ENCODE measurements around the gene UPF2.

UPF2 gene

DNA sequence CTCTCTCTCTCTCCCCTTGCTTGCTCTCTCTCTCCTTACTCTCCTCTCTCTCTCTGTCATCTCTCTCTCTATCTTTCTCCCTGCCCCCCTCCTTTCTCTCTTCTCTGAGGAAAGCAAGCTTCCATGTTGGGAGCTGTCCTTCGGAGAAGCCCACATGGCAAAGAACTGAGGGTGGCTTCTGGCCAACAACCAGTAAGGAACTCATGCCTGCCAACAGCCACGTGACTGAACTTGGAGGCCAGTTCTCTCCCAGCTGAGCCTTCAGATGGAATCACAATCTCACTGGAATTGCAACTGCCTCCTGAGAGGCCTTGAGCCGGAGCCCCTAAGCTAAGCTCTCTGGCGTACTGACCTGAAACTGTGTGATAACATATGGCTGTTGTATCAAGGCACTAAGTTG lies 14.1 kb upstream of the UPF2 start:
- no peak overlapping the region for H3K4me3 ChIP-seq (ENCODE audit: low read depth, low read length)
- TF ChIP-seq, protein P1, sequence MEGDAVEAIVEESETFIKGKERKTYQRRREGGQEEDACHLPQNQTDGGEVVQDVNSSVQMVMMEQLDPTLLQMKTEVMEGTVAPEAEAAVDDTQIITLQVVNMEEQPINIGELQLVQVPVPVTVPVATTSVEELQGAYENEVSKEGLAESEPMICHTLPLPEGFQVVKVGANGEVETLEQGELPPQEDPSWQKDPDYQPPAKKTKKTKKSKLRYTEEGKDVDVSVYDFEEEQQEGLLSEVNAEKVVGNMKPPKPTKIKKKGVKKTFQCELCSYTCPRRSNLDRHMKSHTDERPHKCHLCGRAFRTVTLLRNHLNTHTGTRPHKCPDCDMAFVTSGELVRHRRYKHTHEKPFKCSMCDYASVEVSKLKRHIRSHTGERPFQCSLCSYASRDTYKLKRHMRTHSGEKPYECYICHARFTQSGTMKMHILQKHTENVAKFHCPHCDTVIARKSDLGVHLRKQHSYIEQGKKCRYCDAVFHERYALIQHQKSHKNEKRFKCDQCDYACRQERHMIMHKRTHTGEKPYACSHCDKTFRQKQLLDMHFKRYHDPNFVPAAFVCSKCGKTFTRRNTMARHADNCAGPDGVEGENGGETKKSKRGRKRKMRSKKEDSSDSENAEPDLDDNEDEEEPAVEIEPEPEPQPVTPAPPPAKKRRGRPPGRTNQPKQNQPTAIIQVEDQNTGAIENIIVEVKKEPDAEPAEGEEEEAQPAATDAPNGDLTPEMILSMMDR (IDR thresholded peaks at IDR 0.05; ENCODE audit: borderline replicate concordance, insufficient read depth, low read depth, low read length), result no peak

DNA sequence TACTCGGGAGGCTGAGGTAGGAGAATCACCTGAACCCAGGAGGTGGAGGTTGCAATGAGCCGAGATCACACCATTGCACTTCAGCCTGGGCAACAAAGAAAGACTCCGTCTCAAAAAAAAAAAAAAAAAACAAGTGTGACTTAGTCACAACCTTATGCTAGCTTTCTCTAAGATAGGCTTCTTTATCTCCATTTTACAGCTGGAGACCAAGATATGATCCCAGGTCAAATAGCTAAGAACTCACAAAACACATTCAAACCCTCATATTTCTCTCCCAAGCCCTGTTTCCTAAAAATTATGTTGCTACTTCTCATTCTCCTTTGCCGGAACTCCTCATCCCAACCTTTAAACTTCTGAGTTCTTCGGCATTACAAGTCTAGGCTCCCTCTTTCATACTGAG lies 13.1 kb upstream of the UPF2 start:
- H3K4me3 ChIP-seq (ENCODE audit: low read depth, low read length), result no peak overlapping the region
- TF ChIP-seq, protein P1 (IDR thresholded peaks at IDR 0.05; ENCODE audit: borderline replicate concordance, insufficient read depth, low read depth, low read length), result no peak

DNA sequence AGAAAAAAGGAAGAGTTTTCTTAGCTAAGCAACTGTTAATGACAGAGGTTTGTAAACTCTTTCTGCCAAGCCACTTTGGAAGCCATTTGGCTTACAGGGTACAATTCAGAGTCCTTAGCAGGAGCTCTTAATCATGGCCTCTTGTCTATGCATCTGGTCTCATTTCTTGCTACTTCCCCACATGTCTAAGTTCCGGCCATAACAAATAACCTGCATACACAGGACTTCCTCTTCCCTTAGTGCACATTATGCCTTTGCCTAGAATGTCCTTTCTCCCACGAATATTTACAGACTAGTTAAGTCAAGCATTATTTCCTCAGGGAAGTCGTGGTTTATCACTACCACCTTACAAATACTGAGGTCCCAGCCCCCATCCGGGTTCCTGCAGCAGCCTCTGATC lies 8.6 kb upstream of the UPF2 start:
- no peak overlapping the region for H3K4me3 ChIP-seq (ENCODE audit: low read depth, low read length)
- TF ChIP-seq, protein P1 (IDR thresholded peaks at IDR 0.05; ENCODE audit: borderline replicate concordance, insufficient read depth, low read depth, low read length), result no peak

DNA sequence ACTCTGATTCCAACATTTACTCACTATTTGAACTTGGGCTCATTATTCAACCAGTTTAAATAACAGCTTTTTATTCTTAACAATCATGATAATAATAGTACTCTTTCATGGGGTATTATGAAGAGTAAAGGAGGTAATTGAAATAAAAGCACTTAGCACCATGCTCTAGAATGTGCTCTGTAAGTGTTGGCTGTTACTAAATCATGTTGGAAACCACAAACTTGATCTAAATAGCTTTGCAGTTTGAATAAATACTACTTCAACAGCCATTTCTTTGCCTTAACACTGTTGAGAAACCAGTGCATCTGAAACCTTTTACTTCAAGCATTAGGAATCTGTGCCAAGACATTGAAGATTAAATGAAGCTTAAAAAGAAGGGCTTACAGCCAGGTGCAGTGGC lies 7.9 kb upstream of the UPF2 start:
- H3K4me3 ChIP-seq (ENCODE audit: low read depth, low read length), result no peak overlapping the region
- TF ChIP-seq, protein P1 (IDR thresholded peaks at IDR 0.05; ENCODE audit: borderline replicate concordance, insufficient read depth, low read depth, low read length), result no peak

DNA sequence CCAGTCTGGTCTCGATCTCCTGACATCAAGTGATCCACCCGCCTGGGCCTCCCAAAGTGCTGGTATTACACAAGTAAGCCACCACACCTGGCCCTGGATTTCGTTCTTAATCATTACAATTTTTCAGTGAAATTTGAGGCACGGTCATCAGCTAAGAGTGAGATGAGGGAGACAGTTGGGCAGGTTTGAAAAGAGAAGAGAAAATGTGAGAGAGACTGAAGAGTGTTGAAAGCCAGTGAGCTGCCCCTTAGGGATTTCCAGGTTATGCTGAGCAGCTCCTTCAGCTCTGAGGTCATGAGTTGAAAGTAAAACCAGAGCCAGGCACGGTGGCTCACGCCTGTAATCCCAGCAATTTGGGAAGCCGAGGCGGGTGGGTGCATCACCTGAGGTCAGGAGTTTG lies 5.9 kb upstream of the UPF2 start:
- no peak overlapping the region for H3K4me3 ChIP-seq (ENCODE audit: low read depth, low read length)
- TF ChIP-seq, protein P1 (IDR thresholded peaks at IDR 0.05; ENCODE audit: borderline replicate concordance, insufficient read depth, low read depth, low read length), result no peak

DNA sequence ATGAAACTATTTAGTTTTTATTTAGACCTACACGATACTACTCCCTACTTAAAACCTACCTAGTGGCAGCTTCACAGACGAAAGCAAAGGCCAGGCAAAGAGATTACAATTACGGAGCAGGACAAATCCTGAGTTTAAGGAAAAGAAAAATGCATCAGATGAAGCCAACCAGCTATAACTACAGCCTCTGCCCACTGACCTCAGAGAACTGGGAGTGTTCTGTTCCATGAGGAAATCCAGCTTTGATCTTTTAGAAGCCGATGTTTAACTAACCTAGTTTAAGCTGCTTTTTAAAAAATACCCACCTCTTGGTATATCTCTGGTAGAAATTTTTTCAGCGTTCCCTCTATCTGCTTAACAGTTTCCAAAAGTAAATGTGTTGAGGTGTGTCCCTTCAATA lies 3.0 kb upstream of the UPF2 start:
- TF ChIP-seq, protein P1 (IDR thresholded peaks at IDR 0.05; ENCODE audit: borderline replicate concordance, insufficient read depth, low read depth, low read length), result no peak
- no peak overlapping the region for H3K4me3 ChIP-seq (ENCODE audit: low read depth, low read length)

DNA sequence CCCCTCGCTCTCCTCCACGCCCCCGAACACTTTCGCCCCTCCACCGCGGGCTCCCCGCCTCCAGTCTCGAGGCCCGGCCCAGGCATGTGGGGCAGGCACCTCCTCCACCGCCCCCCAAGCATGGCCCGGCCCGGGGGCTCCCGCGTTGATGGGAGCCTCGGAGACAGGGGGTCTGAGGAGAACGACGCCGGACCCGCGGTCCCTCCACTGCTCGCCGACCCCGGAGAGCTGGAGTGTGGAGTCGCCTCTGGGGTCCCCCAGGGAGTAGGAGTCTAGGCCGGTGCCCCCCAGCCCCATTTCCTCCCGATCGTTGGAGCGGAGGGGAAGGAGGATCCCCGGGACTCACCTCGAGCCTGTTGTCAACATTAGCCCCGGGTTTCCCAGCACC lies 206 bp downstream of the UPF2 start:
- H3K4me3 ChIP-seq (ENCODE audit: low read depth, low read length), result peak overlapping the region; percentile 98
- TF ChIP-seq, protein P1 (IDR thresholded peaks at IDR 0.05; ENCODE audit: borderline replicate concordance, insufficient read depth, low read depth, low read length), result no peak
